A204.1 (cell line): Measurements from ENCODE around the gene SCIN.

Source experiments
- FAIRE-seq: peaks from 2 replicates; lab custom pipeline; 2012; peaks lifted over from hg19 to GRCh38; lab: Jason Lieb, UNC

SCIN gene

GRCh38 chr7:12569673-12570072 is 847 bp upstream of the SCIN start:
- FAIRE-seq = no peak

GRCh38 chr7:12570168-12570533 is 369 bp upstream of the SCIN start:
- no peak for FAIRE-seq

- no peak for FAIRE-seq
Observed at GRCh38 chr7:12571691-12572090, 1.2 kb downstream of the SCIN start.

DNA sequence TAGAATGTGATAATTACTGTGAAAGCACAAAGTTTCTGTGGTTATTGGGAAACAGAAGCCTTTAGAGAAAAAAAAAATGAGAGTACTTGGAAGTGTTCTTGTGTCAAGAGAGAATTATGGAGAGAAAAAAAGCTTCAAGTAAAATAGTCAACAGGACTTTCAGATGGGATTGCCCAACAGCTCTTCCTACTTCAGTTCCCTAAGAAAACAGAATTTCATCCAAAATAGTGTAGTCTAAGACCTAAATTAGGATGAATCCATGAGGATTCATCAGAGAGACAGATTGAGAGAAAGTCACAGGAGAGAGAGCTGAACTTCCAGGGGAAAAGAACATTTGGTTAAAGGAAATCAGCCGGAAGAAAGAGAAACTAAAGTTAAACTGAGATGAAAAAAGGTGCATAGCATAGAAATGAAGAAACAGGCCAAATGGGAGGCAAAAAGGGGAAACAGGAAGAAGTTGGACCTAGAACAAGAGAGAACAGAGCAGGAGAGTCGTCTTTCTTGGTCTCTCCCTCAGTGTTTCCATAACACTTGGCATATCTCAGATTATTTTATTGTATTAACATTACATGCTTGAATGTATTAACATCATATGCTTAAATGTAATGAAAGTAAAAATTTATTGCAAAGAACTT is 2.5 kb downstream of the SCIN start:
- no peak for FAIRE-seq

GRCh38 chr7:12573885-12574284 is 3.4 kb downstream of the SCIN start:
- FAIRE-seq = no peak

- no peak for FAIRE-seq
Observed at GRCh38 chr7:12578930-12579640, 8.6 kb downstream of the SCIN start.

DNA sequence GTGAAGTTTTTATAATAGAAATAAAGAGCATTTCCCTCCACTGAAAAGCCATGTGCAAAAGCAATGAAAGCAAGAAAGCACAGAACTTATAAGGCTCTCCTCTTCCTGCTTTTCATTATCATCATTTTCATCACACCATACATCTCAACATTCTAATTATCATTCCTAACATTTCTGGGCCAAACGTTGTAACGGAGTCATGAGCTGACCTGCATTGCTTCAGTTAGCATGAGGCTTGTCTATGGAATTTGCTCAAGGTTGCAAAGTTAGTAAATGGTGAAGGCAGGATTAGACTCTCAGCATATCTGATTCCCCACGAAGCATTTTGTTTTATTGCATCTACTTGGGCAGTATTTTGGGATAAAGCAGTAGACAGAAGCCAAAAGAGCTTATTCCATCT is 11.4 kb downstream of the SCIN start:
- no peak for FAIRE-seq

DNA sequence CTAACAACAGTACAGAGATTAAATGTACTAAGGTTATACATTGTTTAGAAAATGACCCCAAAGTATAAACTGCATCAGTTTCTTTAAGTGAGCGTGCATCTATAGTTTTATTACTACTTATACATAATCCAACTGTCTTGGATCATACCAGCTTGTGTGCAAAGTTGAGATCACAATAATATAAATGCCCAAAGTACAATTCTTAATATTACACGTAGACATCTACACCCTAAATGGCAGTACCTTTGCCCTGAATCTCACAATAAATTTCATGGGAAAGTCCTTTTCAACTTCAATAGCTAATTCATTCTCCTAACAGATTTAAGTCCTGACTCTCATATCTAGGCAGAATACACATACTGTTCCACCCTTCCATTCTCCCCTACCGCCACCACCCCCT is 11.8 kb downstream of the SCIN start:
- FAIRE-seq = no peak

- no peak for FAIRE-seq
Observed at GRCh38 chr7:12583176-12583575, 12.7 kb downstream of the SCIN start.

- no peak for FAIRE-seq
Observed at GRCh38 chr7:12583922-12584321, 13.4 kb downstream of the SCIN start.

- FAIRE-seq = no peak
Observed at GRCh38 chr7:12584930-12585329, 14.4 kb downstream of the SCIN start.

DNA sequence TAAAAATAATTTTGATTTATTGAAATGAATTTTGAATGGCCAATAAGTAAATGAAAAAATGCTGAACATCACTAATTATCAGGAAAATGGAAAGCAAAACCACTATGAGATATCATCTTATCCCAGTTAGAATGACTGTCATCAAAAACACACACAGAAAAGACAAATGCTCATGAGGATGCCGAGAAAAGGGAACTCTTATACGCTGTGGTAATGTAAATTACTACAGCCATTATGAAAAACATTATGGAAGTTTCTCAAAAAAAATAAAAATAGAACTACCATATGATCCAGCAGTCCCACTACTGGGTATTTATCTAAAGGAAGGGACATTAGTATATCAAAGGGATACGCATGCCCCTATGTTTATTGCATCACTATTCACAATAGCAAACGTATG is 15.8 kb downstream of the SCIN start:
- no peak for FAIRE-seq

DNA sequence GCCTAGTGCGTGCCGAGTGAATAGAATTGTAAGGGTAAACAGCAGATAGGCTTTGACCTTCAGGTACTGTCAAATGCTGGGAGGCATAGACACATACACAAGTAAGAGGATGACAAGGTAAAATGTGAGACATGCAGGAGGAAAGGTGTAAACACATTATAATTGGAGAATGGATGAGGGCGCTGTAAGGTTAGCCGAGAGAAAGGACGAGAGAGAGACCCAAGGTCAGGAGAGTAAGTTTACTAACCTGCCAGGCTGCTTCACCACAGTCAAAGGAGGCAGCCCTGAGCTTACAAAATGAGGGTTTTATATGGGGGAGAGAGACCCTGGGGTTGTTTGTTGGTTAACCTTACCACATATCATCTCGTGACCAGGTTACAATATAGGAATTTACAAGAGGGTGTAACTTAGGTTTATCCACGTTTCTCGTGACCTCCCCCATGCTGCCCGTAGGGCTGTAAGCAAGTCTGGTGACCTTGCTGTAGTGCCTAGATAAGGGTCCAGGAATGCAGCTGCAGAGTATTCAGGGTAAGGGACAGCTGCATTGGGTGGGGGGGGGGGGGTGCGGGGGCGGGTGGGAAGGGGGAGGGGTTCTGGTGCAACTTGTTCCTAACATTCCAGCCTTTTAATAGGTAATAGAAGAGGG is 17.9 kb downstream of the SCIN start:
- FAIRE-seq = no peak

- no peak for FAIRE-seq
Observed at GRCh38 chr7:12590559-12590958, 20.0 kb downstream of the SCIN start.

DNA sequence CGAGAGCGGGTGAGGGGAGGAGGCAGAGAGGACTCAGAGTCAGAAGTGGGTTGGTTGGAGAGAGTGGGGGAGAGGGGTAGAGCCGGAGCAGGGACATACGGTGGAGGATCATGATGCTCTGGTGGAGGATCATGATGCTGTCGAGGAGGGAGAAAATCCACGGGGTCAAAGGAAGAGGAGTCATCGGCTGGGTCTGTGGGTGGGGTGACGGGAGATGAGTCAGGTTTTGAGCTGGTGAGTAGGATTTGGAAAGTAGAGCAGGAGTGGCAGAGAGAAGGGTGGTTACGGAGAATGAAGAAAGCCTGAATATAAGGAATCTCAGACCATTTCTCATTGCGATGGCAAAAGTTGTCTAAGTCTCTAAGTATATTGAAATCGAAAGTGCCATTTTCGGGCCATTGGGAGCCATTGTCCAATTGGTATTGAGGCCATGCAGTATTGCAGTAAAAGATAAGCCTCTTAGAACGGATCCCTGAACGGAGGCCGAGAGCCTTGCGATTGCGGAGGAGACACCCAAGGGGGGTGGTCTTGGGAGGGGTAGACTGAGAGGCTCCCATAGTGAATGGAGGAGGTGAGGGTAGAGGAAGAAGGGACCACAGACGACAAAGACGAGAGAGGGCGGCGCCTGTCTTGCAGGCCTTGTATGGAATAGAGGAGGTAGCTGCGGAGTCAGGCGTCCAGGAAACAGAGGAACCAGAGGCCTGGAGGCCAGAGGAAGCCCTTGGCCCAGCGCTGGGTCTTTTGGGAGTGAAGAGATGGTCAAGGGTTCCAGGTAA is 23.8 kb downstream of the SCIN start:
- no peak for FAIRE-seq

DNA sequence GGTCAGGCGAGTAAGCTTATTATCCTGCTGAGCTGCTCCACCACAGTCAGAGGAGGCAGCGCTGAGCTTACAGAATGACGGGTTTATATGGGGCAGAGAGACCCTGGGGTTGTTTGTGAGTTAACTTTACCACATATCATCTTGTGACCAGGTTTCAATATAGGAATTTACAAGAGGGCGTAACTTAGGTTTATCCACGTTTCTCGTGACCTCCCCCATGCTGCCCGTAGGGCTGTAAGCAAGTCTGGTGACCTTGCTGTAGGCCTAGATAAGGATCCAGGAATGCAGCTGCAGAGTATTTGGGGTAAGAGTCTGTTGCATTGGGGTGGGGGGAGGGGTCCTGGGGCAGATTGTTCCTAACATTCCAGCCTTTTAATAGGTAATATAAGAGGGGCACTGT is 24.6 kb downstream of the SCIN start:
- no peak for FAIRE-seq

DNA sequence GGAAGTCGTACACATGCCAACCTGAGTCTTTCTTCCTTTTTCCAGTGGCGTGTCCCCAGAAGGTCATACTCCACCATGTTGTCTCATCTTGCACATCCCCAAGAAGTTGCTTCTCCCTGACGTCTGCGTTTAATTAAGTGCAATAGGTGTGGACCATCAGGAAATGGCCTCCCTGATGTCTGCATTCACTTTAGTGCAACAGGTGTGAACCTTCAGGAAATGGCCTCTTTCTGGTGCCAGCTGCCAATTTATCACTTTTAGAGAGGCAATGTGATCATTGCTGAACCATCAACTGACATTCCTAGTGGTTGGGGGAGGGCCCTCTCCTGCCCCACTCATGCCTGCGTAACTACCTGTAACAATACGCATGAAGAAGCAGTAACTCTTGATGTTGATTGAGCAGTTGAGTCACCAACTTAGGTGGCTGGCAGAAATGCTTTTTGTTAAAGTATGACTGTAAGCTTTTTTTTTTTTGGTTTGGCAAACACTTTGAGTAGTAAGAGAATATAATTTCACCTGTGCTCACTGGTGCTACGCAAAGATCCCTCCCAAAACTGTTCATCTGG is 25.8 kb downstream of the SCIN start:
- FAIRE-seq = no peak

DNA sequence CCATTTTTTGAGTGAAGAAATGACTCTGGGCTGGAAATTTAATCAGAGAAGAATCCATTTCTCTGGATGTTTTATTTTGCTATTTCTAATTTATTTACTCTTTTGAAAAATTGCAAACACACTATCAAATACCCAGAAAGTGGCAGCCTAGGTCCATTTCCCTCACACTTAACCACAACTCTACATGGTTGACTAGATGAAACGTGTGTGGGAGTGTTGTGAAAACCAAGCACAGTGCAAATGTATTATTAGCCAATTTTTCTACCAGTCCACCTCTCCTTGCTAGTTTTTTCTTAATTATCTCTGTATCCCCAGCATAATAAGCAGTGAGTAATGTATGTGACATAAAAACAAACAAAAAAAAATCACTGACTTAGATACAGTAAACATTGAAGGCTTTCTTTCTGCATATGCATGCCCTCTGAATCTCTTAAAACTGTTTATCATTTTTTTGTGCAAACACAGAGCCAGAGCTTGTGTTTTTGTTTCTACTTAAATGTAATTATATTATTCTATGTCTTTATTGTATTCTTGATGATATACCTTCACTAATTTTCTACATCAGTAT is 30.9 kb downstream of the SCIN start:
- FAIRE-seq = no peak

DNA sequence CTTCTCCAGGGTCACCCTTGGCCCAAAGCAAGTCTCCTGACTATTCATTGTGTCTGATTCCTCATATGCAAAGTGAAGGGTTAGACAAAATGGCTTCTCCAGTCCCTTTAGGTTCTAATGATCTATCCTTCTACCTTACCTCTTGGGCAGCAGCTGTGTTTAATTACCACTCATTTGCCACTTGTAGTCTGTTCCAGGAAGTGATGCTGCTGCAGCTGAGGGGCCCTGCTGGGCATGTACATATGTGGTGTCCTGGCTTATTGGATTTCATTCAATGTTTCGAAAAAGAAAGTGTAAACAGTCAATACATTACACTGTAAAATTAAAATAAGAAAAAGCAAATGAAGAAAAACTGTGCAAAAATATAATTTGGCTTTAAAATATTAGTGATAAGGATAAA is 36.6 kb downstream of the SCIN start:
- no peak for FAIRE-seq

DNA sequence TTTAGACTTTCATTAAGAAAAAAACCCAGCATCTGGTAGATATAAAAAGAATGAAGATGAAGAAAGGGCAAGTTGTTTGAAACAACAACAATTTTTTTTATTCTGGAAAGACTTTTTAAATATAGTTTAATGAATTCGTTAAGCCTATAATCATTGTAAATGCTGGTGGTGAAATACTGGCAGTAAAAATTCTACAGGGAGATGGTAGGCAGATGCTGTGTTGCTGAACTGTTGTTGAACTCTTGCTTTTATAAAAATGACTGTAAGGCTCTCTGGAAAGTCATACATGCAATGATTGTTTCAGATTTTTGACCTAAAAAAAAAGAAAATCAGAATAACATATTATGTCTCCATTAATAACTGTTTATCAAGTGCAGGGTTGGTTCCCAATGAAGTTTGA is 39.0 kb downstream of the SCIN start:
- FAIRE-seq = no peak

GRCh38 chr7:12610899-12611298 is 40.4 kb downstream of the SCIN start:
- FAIRE-seq = no peak

DNA sequence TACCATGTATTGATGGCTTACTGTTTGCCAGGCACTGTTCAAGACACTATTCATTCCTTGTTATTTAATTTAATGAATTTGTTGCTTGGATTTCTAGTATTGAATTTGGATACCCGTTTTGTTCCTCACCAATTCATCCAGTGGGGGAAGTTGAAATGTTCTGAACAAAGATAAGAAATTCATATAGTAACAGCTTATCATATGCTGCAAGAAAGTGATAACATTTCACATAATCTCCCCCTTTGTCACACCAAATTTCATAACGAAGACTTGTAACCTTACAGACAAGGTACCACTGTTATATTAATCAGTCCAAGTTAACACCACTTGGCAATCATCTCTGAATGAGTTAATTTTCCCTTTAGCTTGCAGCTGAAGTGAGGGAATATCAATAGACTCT is 42.1 kb downstream of the SCIN start:
- FAIRE-seq = no peak
